ENCODE results near the gene PPA2. TPM values are rescaled to one million over a fixed set of nuclear protein-coding genes. Genes with fewer than 3 reads are reported as not detected.

The PPA2 gene
- total RNA-seq, 1 experiment from 2014 or later, result 98.5 TPM

- Histone ChIP-seq H3K27me3 (ENCODE audit: insufficient read depth, low read length) (no peaks in the 10 kb centered on the region), H3K79me2 (ENCODE audit: insufficient read depth, low read length) (peaks cover 16% of the 10 kb centered on the region), H3K4me2 (ENCODE audit: low read length) (no peak overlapping the region), H3K9ac (ENCODE audit: low read length) (no peak overlapping the region), H3K9me3 (ENCODE audit: control insufficient read depth in 1 of 2, insufficient read depth in 1 of 2, low read depth in 1 of 2, low read length in 2 of 2) (no peaks in the 10 kb centered on the region), H3K4me1 (ENCODE audit: control insufficient read depth in 1 of 2, insufficient read depth in 2 of 2, low read length in 2 of 2) (no peaks in the 10 kb centered on the region), H3K4me3 (replicated peaks in 1 of 2; ENCODE audit: low read depth in 1 of 2, low read length in 2 of 2) (no peak overlapping the region), H3K9me2 (ENCODE audit: insufficient read depth) (no peaks in the 10 kb centered on the region), H2AFZ (ENCODE audit: low read depth, low read length, poor library complexity, severe bottlenecking) (no peak overlapping the region), H4K20me1 (ENCODE audit: insufficient read depth) (no peaks in the 10 kb centered on the region), H3K27ac (ENCODE audit: low read depth, low read length) (no peak overlapping the region), H3K36me3 (ENCODE audit: control insufficient read depth in 1 of 2, insufficient read depth in 2 of 2, low read length in 2 of 2) (0 out of 4 replicates have a peak, but pooled peaks cover 0 to 3% of the 10 kb centered on the region in 2 experiments)
- ChIA-PET RAD21 (ENCODE audit: low non-redundant PET in 1 of 2, low total read pairs in 2 of 2, uncharacterized antibody in 2 of 2, unreplicated experiment in 2 of 2) (no interaction called here), POLR2A (no interaction called here), CTCF (interaction anchor here (1.4 kb wide), 1 partner anchor 13 kb away, joined by 4 read pairs; the partner anchor contains the start of gene PPA2)
- DNase-seq (ENCODE audit: low read depth, low spot score) (no peak), ATAC-seq (no peak)
- BruUV-seq (replicated peaks), result no TSS peak
- intact Hi-C loops (cut with micrococcal nuclease), result no loop called here
- no peak for TF ChIP-seq EGR1 (IDR thresholded peaks at IDR 0.05; ENCODE audit: low read depth)
- TF ChIP-seq SRF (IDR thresholded peaks at IDR 0.05; ENCODE audit: low read depth), result no peak
Observed at GRCh38 chr4:105461221-105461620, 12.6 kb downstream of the PPA2 start.

GRCh38 chr4:105460306-105460705 lies 13.6 kb downstream of the PPA2 start:
- Histone ChIP-seq H3K79me2 (ENCODE audit: insufficient read depth, low read length) (peaks cover 11% of the 10 kb centered on the region), H3K27ac (ENCODE audit: low read depth, low read length) (no peak overlapping the region), H3K9ac (ENCODE audit: low read length) (no peak overlapping the region), H3K9me3 (ENCODE audit: control insufficient read depth in 1 of 2, insufficient read depth in 1 of 2, low read depth in 1 of 2, low read length in 2 of 2) (no peaks in the 10 kb centered on the region), H3K36me3 (ENCODE audit: control insufficient read depth in 1 of 2, insufficient read depth in 2 of 2, low read length in 2 of 2) (0 out of 4 replicates have a peak, but pooled peaks cover 0 to under 1% of the 10 kb centered on the region in 2 experiments), H2AFZ (ENCODE audit: low read depth, low read length, poor library complexity, severe bottlenecking) (no peak overlapping the region), H3K27me3 (ENCODE audit: insufficient read depth, low read length) (no peaks in the 10 kb centered on the region), H4K20me1 (ENCODE audit: insufficient read depth) (no peaks in the 10 kb centered on the region), H3K9me2 (ENCODE audit: insufficient read depth) (no peaks in the 10 kb centered on the region), H3K4me3 (replicated peaks in 1 of 2; ENCODE audit: low read depth in 1 of 2, low read length in 2 of 2) (no peak overlapping the region), H3K4me2 (ENCODE audit: low read length) (no peak overlapping the region), H3K4me1 (ENCODE audit: control insufficient read depth in 1 of 2, insufficient read depth in 2 of 2, low read length in 2 of 2) (no peaks in the 10 kb centered on the region)
- CTCF ChIA-PET, result interaction anchor here (1.4 kb wide), 1 partner anchor 14 kb away, joined by 4 read pairs; the partner anchor contains the start of gene PPA2
- ATAC-seq, result no peak
- intact Hi-C loops (cut with micrococcal nuclease), result no loop called here
- no peak for DNase-seq (ENCODE audit: low read depth, low spot score)
- TF ChIP-seq ELF1 (IDR thresholded peaks at IDR 0.05; ENCODE audit: borderline replicate concordance, low read depth), result no peak
- no peak for TF ChIP-seq SRF (IDR thresholded peaks at IDR 0.05; ENCODE audit: low read depth)
- TF ChIP-seq RAD21 (IDR thresholded peaks at IDR 0.05; ENCODE audit: low read depth), result no peak
- TF ChIP-seq ATF3 (IDR thresholded peaks at IDR 0.05), result no peak
- no peak for TF ChIP-seq ZNF274 (IDR thresholded peaks at IDR 0.05; ENCODE audit: low read depth, low read length)
- no peak for TF ChIP-seq SP1 (IDR thresholded peaks at IDR 0.05; ENCODE audit: low read depth)
- no peak for TF ChIP-seq TCF7L2 (IDR thresholded peaks at IDR 0.05; ENCODE audit: borderline replicate concordance, extremely low read depth, insufficient read depth, insufficient read length)
- TF ChIP-seq SIN3A (IDR thresholded peaks at IDR 0.05; ENCODE audit: low read depth), result no peak
- TF ChIP-seq POLR2A (IDR thresholded peaks at IDR 0.05; ENCODE audit: borderline replicate concordance, extremely low read depth, insufficient read depth, insufficient read length), result no peak
- no peak for TF ChIP-seq REST (IDR thresholded peaks at IDR 0.05; ENCODE audit: low read depth)
- TF ChIP-seq YY1 (IDR thresholded peaks at IDR 0.05; ENCODE audit: extremely low read depth, insufficient replicate concordance, low read depth, low read length), result no peak
- TF ChIP-seq CBX3 (IDR thresholded peaks at IDR 0.05; ENCODE audit: low read depth), result no peak
- RAD21 ChIA-PET (ENCODE audit: low non-redundant PET in 1 of 2, low total read pairs in 2 of 2, uncharacterized antibody in 2 of 2, unreplicated experiment in 2 of 2), result no interaction called here
- POLR2A ChIA-PET, result no interaction called here
- BruUV-seq (replicated peaks), result no TSS peak

Measured in HCT116 (cell line).